HS-5 (cell line): ENCODE data around the gene SIK2.

Experiments
- DNase-seq: peaks from one replicate; pipeline ENCODE4 v3.0.0-alpha.2; 2012; ENCODE audit warnings: low read depth

SIK2 gene

GRCh38 chr11:111659201-111660115, 57.2 kb downstream of the SIK2 start:
- DNase-seq = no peak

GRCh38 chr11:111660822-111661221, 58.6 kb downstream of the SIK2 start:
- no peak for DNase-seq

- no peak for DNase-seq
These were observed 61.6 kb downstream of the SIK2 start for GRCh38 chr11:111663820-111664219.

GRCh38 chr11:111665777-111666176, 63.5 kb downstream of the SIK2 start:
- no peak for DNase-seq

GRCh38 chr11:111668980-111669379, 66.7 kb downstream of the SIK2 start:
- no peak for DNase-seq

GRCh38 chr11:111671383-111671782, 69.1 kb downstream of the SIK2 start:
- DNase-seq = no peak

- DNase-seq = no peak
These were observed 70.7 kb downstream of the SIK2 start for GRCh38 chr11:111672949-111673348.

- DNase-seq = no peak
These were observed 72.7 kb downstream of the SIK2 start for GRCh38 chr11:111674941-111675340.

GRCh38 chr11:111675891-111676290, 73.6 kb downstream of the SIK2 start:
- no peak for DNase-seq

GRCh38 chr11:111676878-111677585, 74.8 kb downstream of the SIK2 start:
- DNase-seq = peak; percentile 40

- no peak for DNase-seq
These were observed 78.4 kb downstream of the SIK2 start for GRCh38 chr11:111680486-111681175.

GRCh38 chr11:111683806-111684205, 81.6 kb downstream of the SIK2 start:
- no peak for DNase-seq

GRCh38 chr11:111684251-111684650, 82.0 kb downstream of the SIK2 start:
- DNase-seq = no peak

GRCh38 chr11:111688013-111688412, 85.8 kb downstream of the SIK2 start:
- DNase-seq = no peak

GRCh38 chr11:111691176-111691575, 88.9 kb downstream of the SIK2 start:
- DNase-seq = no peak

GRCh38 chr11:111691741-111692140, 89.5 kb downstream of the SIK2 start:
- DNase-seq = no peak

- DNase-seq = no peak
These were observed 91.1 kb downstream of the SIK2 start for GRCh38 chr11:111693224-111693937.

GRCh38 chr11:111694851-111695250, 92.6 kb downstream of the SIK2 start:
- DNase-seq = peak; percentile 61

GRCh38 chr11:111696556-111696955, 94.3 kb downstream of the SIK2 start:
- peak; percentile 32 for DNase-seq

GRCh38 chr11:111697933-111698371, 95.7 kb downstream of the SIK2 start:
- no peak for DNase-seq

- DNase-seq = no peak
These were observed 96.8 kb downstream of the SIK2 start for GRCh38 chr11:111698852-111699559.
